GM18505 (cell line): Measurements from ENCODE around the gene AIG1.

Experiments used
- ATAC-seq: cut with Tn5 transposase; IDR thresholded peaks from one replicate; pipeline ENCODE4 v1.9.1; 2021; ENCODE audit not compliant: unreplicated experiment
- POLR2A ChIP-seq: IDR thresholded peaks from 4 replicates; pipeline ENCODE4 v1.6.1; 2011; ENCODE audit warnings: borderline replicate concordance; ENCODE audit not compliant: insufficient read depth, insufficient read length; ENCODE audit errors: extremely low read depth

Gene AIG1

DNA sequence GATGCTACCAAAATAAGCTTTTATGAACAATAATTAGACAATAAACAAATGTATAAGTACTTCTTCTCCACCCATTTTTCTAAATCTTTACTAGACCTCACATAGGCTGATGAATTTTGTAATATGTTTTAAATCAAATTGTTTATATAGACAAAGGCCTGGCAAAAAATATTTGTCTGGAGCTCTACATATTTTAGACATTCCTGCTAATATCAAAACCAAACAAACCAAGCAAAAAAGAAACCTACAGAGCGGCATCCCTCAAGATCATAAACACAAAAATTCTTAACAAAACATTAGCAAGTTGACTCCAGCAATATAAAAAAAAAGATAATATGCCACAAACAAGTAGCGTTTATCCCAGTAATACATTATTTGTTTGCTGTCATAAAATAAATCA is 302.6 kb downstream of the AIG1 start:
- TF ChIP-seq POLR2A, result no peak
- no peak for ATAC-seq

DNA sequence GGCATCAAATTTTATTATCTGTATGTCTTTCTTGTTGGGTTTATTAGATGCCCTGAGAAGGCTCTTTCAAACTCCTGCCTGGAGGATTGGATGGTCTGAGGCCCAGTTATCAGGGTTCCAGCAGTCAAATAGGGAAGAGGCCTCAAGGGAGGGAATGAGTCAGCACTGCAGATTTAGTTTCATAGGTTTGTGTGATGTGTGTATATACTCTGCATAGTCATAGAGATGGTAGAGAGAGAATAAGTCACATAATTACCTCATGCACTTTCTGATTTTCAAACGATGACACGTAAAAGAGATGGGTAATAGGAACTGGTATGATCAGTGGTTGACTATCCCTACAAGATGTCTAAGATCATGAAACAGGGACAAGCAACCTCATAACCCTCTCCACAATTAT is 307.7 kb downstream of the AIG1 start:
- peak; percentile 100 for ATAC-seq

DNA sequence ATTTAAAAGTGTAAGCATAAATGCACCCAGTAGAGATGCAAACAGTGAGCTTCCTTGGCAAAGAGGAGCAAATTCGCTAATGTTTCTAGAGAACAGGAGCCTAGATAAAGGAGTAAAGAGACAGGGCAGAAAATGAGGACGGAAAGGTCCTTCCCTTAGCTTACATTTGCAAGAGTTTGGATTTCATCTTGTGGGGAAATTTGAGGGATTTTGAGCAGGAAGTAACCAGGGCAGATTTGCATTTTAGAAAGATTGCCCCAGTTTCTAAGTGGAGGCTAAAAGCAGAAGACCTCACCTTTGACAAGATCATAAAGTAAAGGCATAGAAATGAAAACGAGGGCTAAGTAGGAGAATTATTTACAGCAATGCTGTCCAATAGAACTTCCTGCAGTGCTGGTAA is 309.3 kb downstream of the AIG1 start:
- TF ChIP-seq POLR2A, result no peak
- no peak for ATAC-seq

More for the DNA sequence above, 307.7 kb downstream of the AIG1 start:
- TF ChIP-seq POLR2A, result no peak

DNA sequence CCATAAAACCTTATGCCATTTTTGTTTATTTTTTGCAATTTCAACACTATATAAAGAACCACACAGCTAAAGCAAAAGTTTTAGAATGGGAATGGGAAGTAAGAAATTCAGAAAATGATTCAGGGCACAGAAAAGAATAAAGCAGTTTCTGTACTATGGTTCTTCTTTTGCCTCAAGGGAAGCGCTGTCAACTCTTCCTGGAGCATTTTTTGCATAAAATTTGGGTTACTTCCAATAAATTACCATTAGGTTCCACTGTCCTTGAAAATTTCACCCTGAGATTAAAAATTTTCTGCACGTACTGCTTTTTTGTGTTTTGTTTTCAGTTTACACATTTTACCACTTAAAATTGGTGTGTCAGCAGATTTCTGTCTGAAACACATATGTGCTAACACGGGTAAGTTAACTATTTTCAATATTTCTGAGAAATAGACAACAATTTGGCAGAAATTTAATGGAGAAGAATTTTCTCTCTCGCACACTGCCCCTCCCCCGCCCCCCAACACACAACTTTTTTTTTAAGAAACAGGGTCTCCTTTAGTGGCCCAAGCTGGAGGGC is 310.2 kb downstream of the AIG1 start:
- no peak for ATAC-seq

DNA sequence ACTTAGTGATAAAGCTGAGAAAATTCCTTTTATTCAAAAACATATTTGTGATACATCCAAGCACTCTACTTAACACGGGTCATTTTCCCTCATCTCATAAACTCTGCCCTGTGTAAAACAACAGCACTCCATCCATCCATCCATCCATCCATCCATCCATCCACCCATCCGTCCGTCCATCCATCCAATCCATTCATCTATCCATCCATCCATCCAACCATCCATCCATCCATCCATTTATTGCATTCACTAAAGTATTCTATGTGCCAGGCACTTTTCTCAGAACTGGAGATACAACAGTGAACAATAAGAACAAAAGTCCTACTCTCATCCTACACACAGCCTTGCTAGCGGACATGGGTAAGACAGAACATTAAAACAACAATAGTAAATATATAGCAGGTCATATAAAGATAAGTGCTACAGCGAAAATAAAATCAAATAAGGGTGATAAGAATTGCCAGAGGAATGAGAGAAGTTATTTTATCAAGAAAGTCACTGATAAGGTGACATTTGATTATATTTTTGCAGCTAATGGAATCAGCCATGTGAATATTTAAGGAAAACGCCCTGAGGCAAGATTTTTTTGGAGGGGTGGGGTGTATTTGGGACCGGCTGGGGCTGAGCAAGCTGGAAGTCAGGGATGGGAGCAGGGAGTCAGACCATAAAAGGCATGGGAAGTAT is 311.7 kb downstream of the AIG1 start:
- TF ChIP-seq POLR2A, result no peak
- ATAC-seq, result no peak

More for the DNA sequence above, 310.2 kb downstream of the AIG1 start:
- TF ChIP-seq POLR2A, result no peak

DNA sequence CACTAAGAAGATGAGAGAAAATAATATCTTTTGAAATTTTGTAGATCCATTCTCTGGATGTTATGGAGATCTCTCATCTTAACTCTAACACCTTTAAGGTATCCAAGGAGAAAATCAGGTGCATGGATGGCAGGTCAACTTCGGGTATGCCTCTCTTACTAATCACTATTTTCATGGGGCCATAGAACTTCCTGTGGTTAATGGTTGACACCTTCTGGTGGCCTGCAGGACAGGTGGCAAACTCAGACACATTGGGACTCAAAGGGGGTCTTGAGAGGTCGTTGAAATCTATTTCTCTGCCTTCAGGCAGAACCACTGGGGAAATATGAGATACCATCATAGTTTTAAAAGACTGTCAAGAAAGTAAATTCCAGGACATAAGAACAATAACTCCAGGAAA is 313.3 kb downstream of the AIG1 start:
- no peak for TF ChIP-seq POLR2A
- no peak for ATAC-seq

DNA sequence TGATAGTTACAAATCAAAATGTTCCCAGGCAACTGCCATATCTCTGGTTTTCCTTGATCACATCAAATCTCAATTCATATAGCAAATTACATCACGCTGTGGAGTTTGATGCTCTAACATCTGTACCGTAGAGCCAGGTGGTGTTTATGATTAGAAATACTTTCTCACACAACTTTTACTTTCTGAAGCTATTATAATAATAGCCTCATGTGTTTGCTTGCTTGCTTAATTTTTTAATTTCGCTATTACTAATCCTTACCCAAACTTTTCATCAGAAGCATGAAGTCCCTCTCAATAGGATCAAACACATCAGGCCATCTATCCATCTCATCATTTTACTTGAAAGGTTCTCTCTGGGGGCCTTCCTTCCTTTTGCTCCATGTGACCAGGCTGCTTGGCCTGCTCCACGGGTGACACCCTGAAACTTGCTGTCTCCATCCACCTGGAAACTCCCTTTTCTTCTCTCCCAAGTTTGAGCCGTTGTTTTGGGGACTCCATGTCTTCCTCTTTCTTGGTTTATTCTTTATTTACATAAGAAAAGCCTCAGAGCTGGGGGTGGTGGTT is 314.4 kb downstream of the AIG1 start:
- TF ChIP-seq POLR2A, result no peak

DNA sequence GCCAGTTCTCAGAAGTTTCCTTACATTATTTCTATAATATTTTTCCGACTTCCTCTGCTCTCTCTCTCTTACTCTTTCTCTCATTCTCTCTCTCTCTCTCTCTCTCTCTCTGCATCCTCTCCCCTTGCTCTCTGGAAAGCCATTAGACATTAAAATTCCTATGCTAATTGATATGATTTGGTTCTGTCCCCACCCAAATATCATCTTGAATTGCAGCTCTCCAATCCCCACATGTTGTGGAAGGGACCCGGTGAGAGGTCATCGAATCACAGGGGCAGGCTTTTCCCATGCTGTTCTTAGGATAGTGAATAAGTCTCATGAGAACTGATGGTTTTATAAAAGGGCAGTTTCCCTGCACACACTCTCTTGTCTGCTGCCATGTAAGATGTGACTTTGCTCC is 315.7 kb downstream of the AIG1 start:
- ATAC-seq, result no peak
- TF ChIP-seq POLR2A, result no peak

More for the DNA sequence above, 314.4 kb downstream of the AIG1 start:
- no peak for ATAC-seq

DNA sequence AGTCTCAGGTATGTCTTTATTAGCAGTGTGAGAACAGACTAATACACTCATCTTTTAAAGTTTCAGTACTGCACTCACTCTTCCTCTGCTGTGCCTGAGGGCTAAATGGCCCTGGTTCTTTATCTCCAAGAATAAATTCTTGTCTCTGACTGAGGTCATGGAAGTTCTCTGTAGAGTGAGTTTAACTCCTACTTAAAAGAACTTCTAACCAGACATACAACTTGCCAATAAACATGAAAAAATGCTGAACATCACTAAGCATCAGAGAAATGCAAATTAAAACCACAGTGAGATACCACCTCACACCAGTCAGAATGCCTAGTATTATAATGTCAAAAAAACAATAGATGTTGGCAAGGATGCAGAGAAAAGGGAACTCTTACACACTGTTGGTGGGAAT is 316.2 kb downstream of the AIG1 start:
- TF ChIP-seq POLR2A, result no peak
- ATAC-seq, result no peak

DNA sequence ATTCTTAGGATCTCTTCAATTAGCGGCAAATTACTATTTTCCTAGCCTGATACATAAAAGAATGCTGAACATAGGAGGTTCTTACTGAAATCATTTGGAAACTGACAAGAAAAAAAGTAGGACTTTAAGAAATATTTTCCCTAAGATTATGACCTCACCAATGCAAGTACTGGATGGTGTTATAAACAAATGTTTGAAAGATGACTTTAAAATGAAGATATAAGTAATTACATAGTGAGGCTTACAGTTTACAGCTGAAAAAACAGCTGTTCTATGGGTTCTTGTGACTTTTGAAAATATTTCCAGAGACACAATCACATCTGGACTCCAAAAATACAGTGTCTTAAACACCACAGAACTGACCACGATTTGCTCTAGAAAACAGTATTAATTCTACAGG is 324.9 kb downstream of the AIG1 start:
- ATAC-seq, result no peak
- TF ChIP-seq POLR2A, result no peak

DNA sequence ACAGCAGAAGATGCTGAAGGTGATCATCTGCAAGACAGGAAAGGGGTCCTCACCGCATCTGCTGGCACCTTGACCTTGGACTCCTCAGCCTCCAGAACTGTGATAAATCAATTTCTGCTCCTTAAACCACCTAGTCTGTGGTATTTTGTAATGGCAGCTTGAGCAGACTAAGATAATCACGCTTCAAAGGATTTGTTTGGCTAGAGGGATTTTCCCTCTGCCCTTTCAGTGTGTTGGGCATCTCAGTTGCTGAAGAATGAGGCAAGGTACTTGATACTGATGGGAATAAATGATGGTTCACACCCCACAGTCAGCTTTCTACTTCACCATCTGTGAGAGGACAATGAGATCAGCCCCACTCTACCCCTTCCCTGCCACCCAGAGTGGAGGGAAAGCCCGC is 329.6 kb downstream of the AIG1 start:
- TF ChIP-seq POLR2A, result no peak
- no peak for ATAC-seq
